ENCODE results near the gene UTS2B. TPM values are rescaled to one million over a fixed set of nuclear protein-coding genes. Genes with fewer than 3 reads are reported as not detected.

UTS2B gene
- total and polyA plus RNA-seq, 8 donors = 0.09 to 0.35 (median 0.26) TPM; not detected in 3

DNA sequence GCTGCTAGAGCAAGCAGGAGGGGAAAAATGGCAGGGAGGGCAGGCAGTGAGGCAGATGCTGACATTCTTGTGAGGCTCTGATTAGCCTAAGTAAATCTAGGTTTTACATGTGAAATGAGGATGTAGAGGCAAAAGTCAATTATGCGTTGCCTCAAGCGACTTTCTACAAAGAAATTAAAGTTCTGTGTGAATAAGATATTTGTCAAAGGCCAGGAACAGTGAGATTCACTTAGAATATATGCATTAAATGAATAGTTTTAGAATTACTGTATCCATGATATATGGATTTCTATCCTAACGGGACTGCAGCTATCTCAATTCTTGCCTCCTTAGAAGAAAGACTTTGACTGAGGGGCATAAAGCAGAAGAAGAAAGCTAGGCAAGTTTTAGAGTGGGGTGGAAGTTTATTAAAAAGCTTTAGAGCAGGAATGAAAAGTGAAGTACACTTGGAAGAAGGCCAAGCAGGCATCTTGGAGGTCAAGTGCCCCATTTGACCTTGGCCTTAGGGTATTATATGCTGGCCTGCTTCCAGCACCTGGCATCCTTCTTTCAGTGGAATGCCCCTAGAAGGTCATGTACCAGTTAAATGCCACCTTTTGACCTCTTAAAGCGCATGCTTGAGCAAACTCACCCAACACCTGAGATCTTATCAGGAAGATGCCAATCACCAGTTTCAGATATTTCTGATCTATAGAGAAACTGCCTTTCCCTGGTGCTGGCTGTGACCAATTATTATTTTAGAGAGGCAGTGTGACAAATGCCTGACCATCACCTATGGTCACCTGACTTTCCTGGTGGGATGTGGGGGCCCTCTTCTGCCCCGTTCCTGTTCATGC lies 93.1 kb downstream of the UTS2B start:
- 72 to 77% methylated on average over 5 of the region's 5 CpGs for WGBS, 2 donors
- no peak for ATAC-seq
- no peak overlapping the region for H3K4me3 ChIP-seq
- no peaks in the 10 kb centered on the region for H3K27me3 ChIP-seq
- H3K27ac ChIP-seq = no peak overlapping the region
- intact Hi-C loops (cut with DNase I) = no loop called here
- H3K36me3 ChIP-seq = no peaks in the 10 kb centered on the region
- DNase-seq = no peak
- H3K4me1 ChIP-seq = no peaks in the 10 kb centered on the region
- FAIRE-seq = no peak
- no peaks in the 10 kb centered on the region for H3K9me3 ChIP-seq
- TF ChIP-seq, protein P1, sequence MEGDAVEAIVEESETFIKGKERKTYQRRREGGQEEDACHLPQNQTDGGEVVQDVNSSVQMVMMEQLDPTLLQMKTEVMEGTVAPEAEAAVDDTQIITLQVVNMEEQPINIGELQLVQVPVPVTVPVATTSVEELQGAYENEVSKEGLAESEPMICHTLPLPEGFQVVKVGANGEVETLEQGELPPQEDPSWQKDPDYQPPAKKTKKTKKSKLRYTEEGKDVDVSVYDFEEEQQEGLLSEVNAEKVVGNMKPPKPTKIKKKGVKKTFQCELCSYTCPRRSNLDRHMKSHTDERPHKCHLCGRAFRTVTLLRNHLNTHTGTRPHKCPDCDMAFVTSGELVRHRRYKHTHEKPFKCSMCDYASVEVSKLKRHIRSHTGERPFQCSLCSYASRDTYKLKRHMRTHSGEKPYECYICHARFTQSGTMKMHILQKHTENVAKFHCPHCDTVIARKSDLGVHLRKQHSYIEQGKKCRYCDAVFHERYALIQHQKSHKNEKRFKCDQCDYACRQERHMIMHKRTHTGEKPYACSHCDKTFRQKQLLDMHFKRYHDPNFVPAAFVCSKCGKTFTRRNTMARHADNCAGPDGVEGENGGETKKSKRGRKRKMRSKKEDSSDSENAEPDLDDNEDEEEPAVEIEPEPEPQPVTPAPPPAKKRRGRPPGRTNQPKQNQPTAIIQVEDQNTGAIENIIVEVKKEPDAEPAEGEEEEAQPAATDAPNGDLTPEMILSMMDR (IDR thresholded peaks at IDR 0.05) = no peak

DNA sequence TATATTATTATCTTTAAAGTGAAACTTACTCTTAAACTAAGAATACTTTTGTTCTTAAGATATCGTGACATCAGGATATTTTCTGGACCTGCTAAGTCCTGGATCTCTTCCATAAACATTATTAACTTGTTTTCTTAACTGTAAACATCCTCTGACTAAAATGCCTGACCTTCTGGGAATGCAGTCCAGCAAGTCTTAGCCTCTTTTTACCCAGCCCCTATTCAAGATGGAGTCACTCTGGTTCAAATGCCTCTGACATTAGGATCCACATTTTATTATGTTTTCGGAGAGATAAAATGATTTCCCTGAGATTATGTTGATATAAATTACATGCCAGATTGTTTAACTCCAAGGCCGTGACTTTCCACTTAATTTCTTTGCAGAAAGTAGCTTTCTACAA lies 93.7 kb downstream of the UTS2B start:
- Histone ChIP-seq H3K27me3 (no peaks in the 10 kb centered on the region), H3K4me3 (no peak overlapping the region), H3K9me3 (no peaks in the 10 kb centered on the region), H3K27ac (no peak overlapping the region), H3K4me1 (no peaks in the 10 kb centered on the region), H3K36me3 (no peaks in the 10 kb centered on the region)
- TF ChIP-seq, protein P1 (IDR thresholded peaks at IDR 0.05) = no peak
- no peak for FAIRE-seq
- 59 to 70% methylated on average over 3 of the region's 3 CpGs for WGBS, 2 donors
- no peak for DNase-seq
- no peak for ATAC-seq
- intact Hi-C loops (cut with DNase I) = no loop called here

DNA sequence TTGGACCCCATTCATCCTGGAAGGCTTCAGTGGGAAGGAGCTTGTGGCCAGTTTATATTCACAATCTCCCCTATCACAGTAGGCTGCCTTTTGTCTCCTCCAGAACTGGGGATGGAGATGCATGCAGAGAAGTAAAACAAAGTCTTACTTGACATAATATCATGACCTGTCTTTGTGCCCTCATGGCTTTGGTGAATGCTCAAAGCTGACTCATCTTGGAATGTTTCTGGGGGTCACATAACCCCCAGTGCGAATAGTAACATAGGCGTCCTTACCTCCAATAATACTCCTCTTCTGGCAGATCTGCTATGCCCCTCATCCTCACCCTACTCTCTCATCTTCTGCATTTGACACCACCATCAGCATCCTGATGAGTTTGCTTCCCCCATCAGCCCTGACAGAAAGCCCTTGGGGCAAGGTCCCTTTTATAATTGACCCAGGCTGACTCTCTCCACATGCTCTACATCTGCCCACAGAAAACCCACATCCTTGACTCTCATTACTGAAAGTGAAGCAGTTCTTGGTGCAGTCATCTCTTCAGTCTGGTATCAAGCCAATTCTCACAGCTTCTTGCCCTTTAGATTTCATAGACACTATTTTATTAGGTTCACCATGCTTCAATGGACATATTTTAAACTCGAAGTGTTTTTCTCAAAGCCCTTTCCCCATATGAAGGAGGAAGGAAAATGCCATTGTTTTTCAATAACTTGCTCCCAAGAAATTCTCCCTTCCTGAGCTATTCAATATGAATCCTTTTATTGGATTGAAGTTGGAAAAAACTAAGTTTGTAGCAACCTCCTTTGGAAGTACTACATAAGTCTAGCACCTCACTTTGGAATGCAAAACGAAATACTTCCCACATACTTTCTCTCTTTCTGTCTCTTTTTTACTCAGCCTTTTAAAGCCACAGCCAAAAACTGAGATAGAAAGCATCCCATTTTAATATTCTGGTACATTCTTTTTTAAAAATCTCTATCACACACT lies 94.7 kb downstream of the UTS2B start:
- TF ChIP-seq, protein P1 (IDR thresholded peaks at IDR 0.05) = no peak
- Histone ChIP-seq H3K9me3 (no peaks in the 10 kb centered on the region), H3K4me1 (no peaks in the 10 kb centered on the region), H3K4me3 (no peak overlapping the region), H3K27ac (no peak overlapping the region), H3K36me3 (no peaks in the 10 kb centered on the region), H3K27me3 (no peaks in the 10 kb centered on the region)
- WGBS, 2 donors = 63 to 64% methylated on average over 4 of the region's 4 CpGs
- no peak for ATAC-seq
- intact Hi-C loops (cut with DNase I) = no loop called here
- DNase-seq = no peak
- no peak for FAIRE-seq

DNA sequence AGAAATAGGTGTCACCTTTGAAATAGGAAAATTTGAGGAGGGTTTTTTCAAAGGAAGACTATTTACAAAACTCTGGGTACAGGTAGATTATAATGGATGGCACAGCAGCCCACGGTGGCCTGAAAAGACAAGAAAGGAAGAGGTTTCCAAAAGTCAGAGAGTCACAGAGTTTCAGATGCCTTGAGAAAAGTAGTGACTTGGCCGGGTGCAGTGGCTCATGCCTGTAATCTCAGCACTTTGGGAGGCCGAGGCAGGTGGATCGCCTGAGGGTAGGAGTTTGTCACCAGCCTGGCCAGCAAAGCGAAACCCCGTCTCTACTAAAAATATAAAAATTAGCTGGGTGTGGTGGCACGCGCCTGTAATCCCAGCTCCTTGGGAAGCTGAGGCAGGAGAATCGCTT lies 96.1 kb downstream of the UTS2B start:
- TF ChIP-seq, protein P1 (IDR thresholded peaks at IDR 0.05) = no peak
- DNase-seq (no peak), FAIRE-seq (no peak), ATAC-seq (no peak)
- no peaks in the 10 kb centered on the region for H3K36me3 ChIP-seq
- 82 to 90% methylated on average over 9 of the region's 9 CpGs for WGBS, 2 donors
- no peaks in the 10 kb centered on the region for H3K4me1 ChIP-seq
- no peaks in the 10 kb centered on the region for H3K27me3 ChIP-seq
- no peak overlapping the region for H3K27ac ChIP-seq
- H3K9me3 ChIP-seq = no peaks in the 10 kb centered on the region
- H3K4me3 ChIP-seq = no peak overlapping the region
- intact Hi-C loops (cut with DNase I) = no loop called here
